Measurements from ENCODE around the gene MANEAL. TPM values are rescaled to one million over a fixed set of nuclear protein-coding genes. Genes with fewer than 3 reads are reported as not detected.

Gene MANEAL
- total RNA-seq, 1 experiment from 2014 or later = 22.7 TPM

DNA sequence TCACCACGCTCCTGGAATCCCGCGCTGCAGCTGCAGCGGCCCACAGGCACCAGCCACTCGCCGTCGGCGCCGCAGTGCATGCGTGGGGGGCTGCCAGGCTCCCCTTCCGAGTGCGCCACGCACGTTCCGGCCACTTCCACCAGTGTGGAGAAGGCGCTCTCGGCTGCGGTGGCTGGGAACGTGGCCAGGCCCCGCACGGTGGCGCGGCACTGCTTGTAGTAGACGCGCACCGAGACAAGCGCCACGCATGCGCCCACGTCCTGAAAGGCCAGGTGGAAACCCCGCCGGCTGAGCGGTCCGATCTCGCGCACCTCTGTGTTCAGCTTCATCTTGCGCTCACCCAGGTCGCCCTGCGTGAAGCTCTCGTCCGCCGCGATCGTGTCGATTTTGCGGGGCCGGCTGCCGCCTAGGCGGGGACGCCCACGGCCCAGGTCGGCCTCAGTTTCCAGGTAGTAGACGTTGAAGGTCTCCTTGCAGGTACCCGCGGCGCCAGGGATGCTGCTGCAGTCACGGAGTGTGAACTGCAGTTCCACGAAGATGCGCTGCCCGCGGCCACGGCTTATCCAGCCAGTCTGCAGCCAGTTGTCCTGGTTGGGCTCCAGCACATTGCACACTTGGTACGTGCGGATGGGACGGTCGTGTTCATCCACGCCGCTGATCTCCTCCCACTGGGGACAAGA is 32.1 kb upstream of the MANEAL start:
- Mint-ChIP-seq H3K27ac (no peak overlapping the region), H3K4me1 (peaks cover 21 to 22% of the 10 kb centered on the region in 2 experiments), H3K4me3 (no peak overlapping the region), H3K27me3 (ENCODE audit: low read depth) (no peaks in the 10 kb centered on the region), H3K36me3 (ENCODE audit: insufficient read depth in 1 of 3, low read depth in 3 of 3) (no peaks in the 10 kb centered on the region), H3K9me3 (no peaks in the 10 kb centered on the region; a peak in 1 of 5 replicates)
- no peak overlapping the region for H2BK20ac ChIP-seq (ENCODE audit: low read depth, low read length, poor library complexity, severe bottlenecking)
- no peak overlapping the region for H3K4me2 ChIP-seq (ENCODE audit: insufficient read depth, insufficient read length, low read length)
- H3K23ac ChIP-seq (ENCODE audit: insufficient read length, low read depth, low read length) = no peak overlapping the region
- no peaks in the 10 kb centered on the region for H3K9me3 ChIP-seq (ENCODE audit: control insufficient read depth, low read depth, low read length)
- no peak overlapping the region for H3K9ac ChIP-seq (ENCODE audit: extremely low read depth, insufficient read length, low read length)
- H4K5ac ChIP-seq (ENCODE audit: insufficient read length, low read depth, low read length) = no peak overlapping the region
- H3K4me1 ChIP-seq (ENCODE audit: insufficient read depth, low read length) = peaks cover 4% of the 10 kb centered on the region; the same call in 1 of the 2 replicates
- H3K4ac ChIP-seq (ENCODE audit: low read depth, low read length) = no peak overlapping the region
- H3K56ac ChIP-seq (ENCODE audit: insufficient read length, low read depth, low read length) = no peak overlapping the region
- H3K18ac ChIP-seq (ENCODE audit: insufficient read length, low read depth, low read length) = no peak overlapping the region
- no peak overlapping the region for H3K14ac ChIP-seq (ENCODE audit: insufficient read depth, low read length)
- no peak overlapping the region for H2BK15ac ChIP-seq (ENCODE audit: low read depth, low read length)
- H3K79me2 ChIP-seq (ENCODE audit: insufficient read depth, low read length) = no peaks in the 10 kb centered on the region
- peaks cover 27% of the 10 kb centered on the region for H3K27me3 ChIP-seq (ENCODE audit: insufficient read depth, low read length)
- no peaks in the 10 kb centered on the region for H3K79me1 ChIP-seq (ENCODE audit: insufficient read depth, low read depth, low read length, poor library complexity, severe bottlenecking)
- WGBS (ENCODE audit: extremely low coverage, insufficient read length, low lambda C conversion rate) = no CpG with 5 or more reads among the region's 68 CpGs
- H3T11ph ChIP-seq (ENCODE audit: low read length) = no peak overlapping the region
- TF ChIP-seq, protein P1, sequence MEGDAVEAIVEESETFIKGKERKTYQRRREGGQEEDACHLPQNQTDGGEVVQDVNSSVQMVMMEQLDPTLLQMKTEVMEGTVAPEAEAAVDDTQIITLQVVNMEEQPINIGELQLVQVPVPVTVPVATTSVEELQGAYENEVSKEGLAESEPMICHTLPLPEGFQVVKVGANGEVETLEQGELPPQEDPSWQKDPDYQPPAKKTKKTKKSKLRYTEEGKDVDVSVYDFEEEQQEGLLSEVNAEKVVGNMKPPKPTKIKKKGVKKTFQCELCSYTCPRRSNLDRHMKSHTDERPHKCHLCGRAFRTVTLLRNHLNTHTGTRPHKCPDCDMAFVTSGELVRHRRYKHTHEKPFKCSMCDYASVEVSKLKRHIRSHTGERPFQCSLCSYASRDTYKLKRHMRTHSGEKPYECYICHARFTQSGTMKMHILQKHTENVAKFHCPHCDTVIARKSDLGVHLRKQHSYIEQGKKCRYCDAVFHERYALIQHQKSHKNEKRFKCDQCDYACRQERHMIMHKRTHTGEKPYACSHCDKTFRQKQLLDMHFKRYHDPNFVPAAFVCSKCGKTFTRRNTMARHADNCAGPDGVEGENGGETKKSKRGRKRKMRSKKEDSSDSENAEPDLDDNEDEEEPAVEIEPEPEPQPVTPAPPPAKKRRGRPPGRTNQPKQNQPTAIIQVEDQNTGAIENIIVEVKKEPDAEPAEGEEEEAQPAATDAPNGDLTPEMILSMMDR (conservative IDR thresholded peaks at IDR 0.05) = no peak
- H3K27ac ChIP-seq (ENCODE audit: insufficient read length, low read depth, low read length) = no peak overlapping the region
- H2BK12ac ChIP-seq (ENCODE audit: insufficient read length, low read depth, low read length) = no peak overlapping the region
- H2BK5ac ChIP-seq (ENCODE audit: insufficient read length, low read length) = no peak overlapping the region
- DNase-seq = no peak
- H2AK5ac ChIP-seq (ENCODE audit: insufficient read length, low read length) = no peak overlapping the region
- H2BK120ac ChIP-seq (ENCODE audit: low read depth, low read length, poor library complexity, severe bottlenecking) = no peak overlapping the region
- no peak overlapping the region for H4K8ac ChIP-seq (replicated peaks; ENCODE audit: insufficient read length, low read depth, low read length)
- peaks cover 18% of the 10 kb centered on the region for H3K23me2 ChIP-seq (ENCODE audit: insufficient read length, low read depth, low read length, poor library complexity, severe bottlenecking)
- no peak overlapping the region for H4K91ac ChIP-seq (ENCODE audit: insufficient read length, low read depth, low read length)
- H2AFZ ChIP-seq (ENCODE audit: low read length) = no peak overlapping the region
- no peaks in the 10 kb centered on the region for H4K20me1 ChIP-seq (ENCODE audit: control insufficient read depth, insufficient read depth, insufficient read length)
